NCI-H446 treated with DMSO at 0.1 percent for 48 hours (cell line): ENCODE measurements around the gene SLTM.
"Not testable (repeated sequence)": the region's sequence is repeated elsewhere in the genome, so short reads cannot be mapped to it uniquely, and the experiment has no call there.

ENCODE experiments used
- DNase-seq: peaks from one replicate; lab custom pipeline; 2025; lab: John Stamatoyannopoulos, UW

Gene SLTM

DNA sequence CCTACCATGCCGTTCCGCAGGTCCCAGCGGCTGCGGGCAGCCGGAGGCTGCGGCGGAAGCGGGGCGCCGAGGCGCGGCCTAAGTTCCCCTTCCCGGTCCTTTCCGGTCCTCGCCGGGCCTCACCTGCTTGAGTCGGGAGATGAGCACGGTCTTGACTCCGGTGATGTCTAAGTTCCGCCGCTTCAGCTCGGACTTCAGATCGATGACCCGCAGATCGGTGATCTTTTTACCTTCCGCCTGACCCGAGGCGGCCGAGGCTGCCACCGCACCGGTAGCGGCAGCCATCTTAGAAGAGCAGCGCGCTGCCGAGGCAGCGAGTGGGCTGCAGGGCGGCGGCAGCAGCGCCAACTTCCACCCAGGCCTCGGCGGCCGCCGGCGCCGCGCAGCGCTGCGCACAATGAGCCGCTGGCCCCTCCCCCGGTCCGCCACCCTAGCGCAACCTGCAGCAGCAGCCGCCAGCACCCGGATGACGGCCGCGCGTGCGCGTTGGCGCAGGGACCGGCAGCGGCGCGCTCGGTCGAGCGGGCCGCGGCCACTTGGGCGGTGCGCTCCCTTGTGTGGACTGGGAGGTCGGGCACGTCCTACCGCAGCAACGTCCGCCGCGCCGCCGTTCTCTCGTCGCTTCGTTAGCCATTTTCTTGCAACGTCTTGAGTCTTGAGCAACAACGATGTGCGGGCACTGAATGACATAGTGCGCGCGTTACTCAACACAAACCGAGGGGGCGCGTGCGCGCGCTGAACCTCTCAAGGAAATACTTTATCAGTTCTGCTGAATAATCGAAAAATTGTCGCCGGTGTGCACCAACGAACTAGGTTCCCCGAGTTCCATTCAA, at the start of gene SLTM:
Gene SLTM, minus strand, starts transcription at position 399 of the 833 bp plus-strand sequence. Its CDS starts 114 bp downstream, at position 285.
- peak; percentile 87 for DNase-seq

DNA sequence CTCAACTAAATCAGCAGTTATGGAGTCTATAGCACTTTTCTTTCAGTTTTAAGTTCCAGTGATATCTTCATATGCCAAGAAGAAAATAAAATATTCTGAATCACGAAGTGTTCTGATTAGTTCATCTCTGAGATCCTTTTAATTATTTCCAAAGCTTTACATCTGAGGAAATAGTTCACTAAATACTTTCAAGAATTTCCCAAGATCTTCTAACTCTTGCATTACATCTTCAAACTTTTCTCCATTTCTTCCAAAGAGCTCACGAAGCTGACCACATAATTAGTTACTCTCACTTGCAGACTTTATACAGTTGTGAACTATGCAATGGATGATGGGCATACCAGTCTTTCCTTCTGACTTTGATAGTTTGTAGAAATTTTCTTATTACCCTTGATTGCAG, 49.8 kb upstream of the SLTM start:
- no peak for DNase-seq

DNA sequence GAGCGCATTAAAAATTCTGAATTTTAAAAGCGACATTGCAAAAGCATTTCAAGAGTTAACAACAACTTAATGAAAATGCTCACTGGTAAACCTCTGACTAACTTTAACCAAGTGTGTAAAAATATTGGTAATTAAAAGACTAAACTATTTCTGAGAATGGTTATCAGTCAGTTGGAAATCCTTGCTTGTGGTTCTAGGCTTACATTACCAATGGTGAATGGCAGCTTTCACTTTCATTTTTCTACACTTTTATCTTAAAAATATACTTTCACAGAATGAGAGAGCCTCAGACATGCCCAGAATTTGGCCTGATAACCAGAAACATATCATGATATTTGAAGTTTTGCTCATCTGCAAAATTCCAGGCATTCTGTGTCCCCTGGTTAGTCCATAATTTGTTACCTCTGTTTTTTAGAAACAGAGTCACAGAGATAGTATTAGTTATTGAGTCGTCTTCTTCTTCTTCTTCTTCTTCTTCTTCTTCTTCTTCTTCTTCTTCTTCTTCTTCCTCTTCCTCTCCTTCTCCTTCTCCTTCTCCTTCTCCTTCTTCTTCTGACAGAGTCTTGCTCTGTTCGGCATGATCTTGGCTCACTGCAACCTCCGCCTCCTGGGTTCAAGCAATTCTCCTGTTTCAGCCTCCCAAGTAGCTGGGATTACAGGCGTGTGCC, 48.5 kb upstream of the SLTM start:
- DNase-seq = no peak

DNA sequence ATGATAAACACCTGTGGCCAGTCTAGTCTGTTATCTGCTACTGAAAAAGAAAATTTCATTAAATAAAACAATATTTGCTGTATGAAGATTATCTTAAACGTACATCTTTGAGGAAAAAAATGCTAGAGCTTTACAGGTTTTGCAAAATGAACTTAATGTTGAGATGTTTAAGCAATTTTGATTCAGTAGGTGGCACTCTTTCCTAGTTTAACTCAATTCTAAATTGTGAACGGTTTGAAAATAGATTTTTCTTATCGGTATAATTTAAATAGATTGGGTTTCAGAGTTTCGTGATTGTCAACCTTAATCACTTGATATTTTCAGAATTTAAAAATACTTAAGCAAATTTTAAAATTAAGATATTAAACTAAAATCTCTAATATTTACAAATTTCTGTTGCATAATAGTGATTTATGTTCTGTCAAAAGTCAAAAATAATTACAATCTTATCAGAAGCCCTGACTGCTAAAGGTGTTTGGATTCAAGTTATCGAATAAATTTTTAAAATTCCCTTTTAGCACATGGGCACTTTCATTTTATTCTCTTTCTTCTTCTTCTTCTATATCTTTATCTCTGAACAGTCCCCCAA, 47.0 kb upstream of the SLTM start:
- peak; percentile 13 for DNase-seq

DNA sequence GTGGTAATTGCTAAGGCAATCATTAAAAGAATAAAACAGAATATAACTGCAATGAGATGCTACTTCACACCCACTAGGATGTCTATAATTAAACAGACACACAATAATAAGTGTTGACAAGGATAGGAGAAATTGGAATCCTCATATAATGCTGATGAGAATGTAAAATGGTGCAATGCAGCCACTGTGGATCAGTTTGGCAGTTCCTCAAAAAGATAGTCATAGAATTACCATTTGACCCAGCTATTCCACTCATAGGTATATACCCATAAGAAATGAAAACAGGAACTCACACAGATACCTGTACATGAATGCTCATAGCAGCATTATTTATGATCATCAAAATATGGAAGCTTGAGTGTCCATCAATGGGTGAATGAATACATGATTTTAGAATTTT, 44.4 kb upstream of the SLTM start:
- DNase-seq = no peak

DNA sequence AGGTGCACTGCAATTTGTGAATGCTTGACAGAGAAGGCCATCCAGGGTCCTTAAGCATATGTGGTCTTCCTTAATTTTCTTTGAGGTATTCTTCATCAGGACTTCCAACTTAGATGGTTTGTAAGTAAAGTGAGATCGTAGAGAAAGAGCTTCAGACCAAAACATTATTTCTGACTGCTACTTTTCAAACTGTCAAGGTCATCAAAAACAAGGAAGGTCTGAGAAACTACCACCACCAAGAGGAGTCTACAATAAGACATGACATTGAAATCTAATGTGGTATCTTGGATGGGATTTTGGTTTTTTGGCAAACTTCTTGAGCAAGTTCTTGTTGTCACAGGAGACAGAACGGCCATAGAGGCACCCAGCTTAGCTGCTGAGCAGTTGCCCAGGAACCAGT, 34.0 kb upstream of the SLTM start:
- DNase-seq = no peak

DNA sequence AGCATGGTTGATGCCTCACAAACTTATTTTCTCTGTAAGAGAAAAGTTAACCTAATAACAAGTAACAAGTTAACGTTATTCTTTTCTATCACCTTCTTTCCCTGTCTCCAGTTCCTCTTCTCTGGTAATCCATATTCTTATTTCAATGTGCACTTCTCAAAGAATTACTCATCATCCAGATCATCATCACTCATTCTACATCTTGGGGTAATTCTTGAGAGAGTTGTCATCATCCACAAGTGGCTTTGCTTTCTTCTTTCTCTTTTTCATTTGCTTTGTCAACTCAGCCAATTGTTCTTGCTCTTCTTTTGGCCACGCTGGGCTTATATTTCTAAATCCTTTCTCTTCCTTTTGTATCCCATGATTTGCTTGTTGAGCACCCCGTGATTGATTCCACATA, 33.2 kb upstream of the SLTM start:
- no peak for DNase-seq

DNA sequence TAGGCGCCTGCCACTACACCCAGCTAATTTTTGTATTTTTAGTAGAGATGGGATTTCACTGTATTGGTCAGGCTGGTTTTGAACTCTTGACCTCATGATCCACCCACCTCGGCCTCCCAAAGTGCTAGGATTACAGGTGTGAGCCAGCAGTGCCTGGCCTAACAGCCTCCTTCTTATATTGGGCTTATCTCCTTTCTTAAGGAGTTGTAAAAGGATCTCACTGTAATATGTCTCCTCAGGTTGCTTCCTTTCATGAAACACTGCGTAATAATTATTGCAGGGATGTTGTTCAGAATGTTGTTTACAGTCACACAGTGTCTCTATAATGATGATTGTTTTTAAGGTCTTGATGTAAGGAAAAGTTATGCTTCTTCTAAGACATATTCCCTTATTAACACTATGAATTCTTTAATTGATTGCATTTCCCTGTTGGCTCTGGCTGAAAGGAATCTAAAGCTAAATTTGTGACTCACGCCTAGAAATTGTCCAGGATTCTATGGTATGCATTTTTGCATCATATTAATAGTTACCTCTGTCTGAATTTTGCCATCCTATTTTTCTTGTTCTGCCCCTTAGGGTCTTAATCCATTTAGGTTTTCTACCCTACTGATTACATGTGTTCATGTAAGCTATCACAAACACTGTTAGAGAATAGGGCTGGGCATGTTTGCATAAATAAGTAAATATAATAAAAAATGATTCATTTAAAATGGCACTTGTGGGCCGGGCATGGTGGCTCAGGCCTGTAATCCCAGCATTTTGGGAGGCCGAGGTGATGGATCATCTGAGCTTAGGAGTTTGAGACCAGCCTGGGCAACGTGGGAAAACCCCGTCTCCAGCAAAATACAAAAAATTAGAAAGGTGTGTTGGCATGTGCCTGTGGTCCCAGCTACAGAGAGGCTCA, 29.4 kb upstream of the SLTM start:
- no peak for DNase-seq

DNA sequence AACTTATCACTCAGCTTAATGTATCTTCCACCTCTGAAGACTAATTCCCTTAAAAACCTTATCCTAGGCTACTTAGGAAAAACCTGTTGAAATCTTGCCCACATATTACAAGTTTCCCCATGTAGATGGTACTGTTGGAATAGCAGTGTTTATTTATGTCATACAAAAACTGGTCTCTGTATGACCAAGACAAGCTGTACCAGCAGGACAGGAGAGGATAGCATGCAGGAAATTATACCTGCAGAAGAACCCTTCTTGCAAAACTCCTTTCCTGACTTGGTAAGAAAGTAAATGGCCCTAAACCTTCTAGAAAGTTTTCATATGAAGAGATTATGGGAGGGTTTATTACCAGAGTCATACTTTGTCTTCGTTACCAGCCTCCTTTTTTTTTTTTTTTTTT, 28.7 kb upstream of the SLTM start:
- DNase-seq = no peak

DNA sequence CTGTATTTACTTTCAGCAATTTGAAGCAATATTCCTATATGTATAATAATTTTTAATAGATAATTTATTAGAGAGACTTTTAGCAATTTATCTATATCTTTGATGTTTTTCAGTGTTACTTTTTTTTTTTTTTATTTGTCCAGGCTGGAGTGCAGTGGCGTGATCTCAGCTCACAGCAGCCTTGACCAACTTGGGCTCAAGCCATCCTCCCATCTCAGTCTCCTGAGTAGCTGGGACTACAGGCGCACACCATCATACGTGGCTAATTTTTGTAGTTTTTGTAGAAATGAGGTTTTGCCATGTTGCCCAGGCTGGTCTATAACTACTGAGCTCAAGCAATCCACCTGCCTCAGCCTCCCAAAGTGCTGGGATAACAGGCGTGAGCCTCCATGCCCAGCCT, 25.3 kb upstream of the SLTM start:
- DNase-seq = no peak

DNA sequence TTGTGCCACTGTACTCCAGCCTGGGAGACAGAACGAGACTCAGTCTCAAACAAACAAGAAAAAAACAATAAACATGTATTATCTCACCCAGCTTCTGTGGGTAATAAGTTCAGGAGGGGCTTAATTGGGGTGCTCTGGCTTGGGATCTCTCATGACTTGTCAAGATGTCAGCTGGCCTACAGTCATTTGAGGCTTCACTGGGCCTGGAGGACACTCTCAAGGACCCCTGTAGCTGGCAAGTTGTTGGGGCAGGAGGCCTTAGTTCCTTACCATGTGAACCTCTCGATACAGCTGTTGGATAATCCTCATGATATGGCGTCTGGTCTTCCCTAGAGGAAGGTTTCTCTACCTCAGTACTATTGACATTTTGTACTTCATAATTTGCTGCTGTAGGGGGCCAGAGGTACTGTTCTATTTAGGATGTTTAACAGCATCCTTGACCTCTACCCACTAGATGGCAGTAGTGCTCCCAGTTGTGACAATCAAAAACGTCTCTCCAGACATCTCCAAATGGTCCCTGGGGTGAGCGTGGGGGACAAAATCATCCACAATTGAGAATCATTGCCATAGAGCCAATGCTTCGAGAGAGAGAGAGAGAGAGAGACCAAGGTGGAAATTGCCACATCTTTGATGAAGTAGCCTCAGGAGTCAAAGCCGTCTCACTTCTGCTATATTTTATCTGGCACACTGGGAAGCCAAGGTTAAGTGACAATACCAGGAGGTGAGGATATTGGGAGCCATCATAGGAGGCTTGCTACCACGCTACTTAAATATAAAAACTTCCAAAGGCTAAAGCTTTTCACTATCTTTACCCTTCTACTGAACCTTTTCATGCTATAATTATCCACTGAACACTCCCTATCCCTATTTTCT, 23.9 kb upstream of the SLTM start:
- peak; percentile 37 for DNase-seq

DNA sequence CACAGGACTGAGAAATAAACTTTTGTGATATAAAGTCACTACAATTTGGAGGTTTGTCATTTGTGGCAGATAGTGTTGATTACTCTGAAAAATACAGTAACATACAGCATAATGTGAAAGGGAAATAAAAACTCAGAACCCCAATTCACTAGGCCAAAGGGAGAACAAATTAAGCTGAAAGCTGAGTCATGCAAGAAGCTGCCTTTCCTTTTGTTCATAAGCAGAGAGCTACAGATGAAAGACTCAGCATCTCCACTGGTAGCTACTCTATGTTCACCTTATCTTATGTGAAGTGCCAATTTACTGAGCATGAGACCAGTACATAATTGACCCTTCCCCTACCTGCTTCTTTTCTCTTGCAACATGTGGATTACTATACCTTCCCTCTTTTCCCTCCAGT, 19.3 kb upstream of the SLTM start:
- no peak for DNase-seq

DNA sequence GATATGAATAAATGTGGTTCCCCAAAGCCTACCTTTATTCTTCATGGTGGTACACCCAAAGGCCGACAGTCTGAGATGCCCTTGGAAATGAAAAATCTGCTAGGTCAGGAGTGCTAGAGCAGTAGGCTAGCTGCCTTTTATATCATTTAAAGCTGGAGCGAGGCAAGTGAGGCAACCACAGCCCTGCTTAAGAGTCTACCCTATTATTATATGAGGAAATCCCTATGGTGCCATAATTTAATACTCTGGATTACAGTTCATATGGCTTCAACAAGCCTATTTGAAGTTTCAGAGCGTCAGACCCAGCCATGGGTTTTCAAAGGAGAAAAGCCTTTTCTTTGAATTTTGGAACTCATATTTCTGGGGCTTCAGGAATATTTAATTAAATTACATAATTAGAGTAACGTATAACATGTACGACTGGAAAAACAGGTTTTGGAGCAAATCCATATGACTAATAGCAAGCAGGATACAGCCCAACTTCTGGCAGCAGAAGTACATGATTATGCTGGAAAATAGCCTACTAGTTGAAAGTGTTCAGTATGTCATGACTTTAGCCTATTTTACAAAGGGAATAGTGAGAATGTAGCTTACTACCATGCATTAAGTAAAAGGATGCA, 18.0 kb upstream of the SLTM start:
- peak; percentile 48 for DNase-seq

DNA sequence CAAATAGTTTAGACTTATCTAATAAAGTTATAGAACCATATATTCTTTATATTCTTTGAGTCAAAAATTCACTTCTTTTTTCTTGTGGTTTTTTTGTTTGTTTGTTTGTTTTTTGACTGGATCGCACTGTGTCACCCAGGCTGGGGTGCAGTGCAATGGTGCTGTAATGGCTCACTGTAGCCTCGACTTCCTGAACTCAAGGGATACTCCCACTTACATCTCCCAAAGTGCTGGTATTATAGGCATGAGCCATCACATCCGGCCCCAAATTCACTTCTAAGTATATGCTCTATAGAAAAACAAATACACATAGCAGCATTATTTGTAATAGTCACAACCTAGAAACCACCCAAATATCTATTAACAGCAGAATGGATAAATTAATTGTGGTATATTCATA, 13.7 kb upstream of the SLTM start:
- DNase-seq = no peak

DNA sequence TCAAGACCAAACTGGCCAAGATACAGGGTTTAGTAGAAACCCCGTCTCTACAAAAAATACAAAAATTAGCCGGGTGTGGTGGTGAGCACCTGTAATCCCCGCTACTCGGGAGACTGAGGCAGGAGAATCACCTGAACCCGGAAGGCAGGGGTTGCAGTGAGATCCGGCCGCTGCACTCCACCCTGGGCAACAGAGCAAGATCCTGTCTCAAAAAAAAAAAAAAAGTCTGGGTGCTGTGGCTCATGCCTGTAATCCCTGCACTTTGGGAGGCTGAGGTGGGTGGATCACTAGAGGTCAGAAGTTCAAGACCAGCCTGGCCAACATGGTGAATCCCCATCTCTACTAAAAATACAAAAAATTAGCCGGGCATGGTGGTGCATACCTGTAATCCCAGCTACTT, 1.5 kb upstream of the SLTM start:
- not testable (repeated sequence) for DNase-seq

DNA sequence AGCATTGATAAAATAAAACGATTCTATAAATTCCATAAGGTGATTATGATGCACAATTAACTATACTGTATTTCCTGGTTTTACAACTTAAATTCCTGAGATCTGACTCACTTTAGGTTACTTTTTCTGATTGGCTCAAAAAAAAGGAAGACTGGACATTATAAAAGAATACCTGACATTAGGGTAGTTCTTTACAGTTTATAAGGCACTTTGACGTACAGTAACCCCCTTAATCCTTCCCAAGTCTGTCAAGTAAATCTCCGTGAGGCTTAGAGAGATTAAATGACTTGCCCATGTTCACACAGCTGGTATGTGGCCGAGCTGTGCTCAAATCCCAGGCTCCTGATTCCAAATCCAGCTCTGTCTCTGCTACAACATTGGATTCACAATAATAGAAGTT, 1.0 kb upstream of the SLTM start:
- DNase-seq = no peak

DNA sequence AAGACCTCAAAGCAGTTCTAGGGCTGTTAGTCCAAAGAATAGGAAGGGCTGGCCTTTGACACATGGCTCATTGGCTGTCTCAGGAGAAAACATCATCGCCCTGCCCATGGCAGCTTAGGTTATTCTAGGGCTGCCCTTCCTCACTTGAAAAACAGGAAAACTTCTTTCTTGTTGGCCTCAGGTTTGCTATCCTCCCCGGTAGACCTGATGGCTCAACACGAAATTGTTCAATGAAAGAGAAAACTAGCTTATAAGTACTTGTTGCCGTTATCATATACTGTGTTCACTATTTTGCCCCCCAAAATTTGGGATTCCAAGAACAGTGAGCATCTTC, 602 bp upstream of the SLTM start:
- DNase-seq = no peak

DNA sequence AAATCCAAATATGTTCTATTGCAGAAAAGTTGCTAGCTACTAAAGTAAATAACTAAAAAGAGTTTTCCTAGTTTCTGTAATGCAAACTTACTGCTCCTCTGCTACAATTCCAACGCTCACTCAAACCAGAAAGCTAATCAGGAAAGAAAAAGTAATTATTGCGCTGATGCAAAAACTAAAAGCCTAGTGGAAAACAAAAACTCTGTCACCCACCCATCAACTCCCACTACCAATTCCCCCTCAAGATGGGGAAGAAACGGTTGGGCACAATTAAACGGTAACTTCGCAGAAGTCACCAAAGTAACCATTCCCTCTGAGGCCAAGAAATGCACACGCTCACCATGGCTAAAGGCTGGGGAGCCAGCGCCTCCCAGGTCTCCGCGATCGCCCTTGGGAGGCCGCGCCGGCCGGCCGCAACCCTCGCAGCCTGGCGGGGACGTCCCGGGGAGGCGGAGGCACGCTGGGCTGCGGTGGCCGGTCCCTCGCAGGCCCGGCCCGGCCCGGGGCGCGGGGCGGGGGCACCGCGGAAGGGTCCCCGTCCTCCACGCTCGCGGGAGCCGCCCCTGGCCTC, 684 bp downstream of the SLTM start:
- no peak for DNase-seq

DNA sequence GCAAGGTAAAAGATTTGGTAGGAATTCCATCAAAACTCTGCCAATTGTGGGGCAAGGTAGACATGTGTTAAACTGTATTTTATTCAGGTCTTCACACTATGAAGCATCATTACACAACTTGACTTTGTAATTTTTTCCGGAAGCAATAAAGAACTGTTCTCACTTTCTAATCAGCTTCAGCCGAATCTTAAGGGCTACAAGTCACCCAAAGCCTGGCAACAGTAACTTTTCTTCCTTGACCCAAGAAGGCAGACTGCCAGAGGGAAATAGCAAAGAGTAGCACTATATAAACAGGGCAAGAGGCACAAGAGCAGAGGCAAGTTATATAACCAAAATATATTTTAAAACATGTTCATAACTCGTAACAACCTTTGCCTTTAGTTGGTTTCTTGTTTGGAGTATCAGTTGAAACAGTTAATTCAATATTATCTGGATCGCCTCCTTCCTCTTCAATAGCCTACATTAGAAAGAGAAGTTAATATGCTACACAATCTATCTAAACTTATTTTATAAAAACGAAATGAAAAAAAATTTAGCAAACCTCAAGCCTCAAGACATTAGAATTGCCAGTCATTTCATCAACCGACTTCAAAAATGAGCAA, 1.4 kb downstream of the SLTM start:
- DNase-seq = no peak

DNA sequence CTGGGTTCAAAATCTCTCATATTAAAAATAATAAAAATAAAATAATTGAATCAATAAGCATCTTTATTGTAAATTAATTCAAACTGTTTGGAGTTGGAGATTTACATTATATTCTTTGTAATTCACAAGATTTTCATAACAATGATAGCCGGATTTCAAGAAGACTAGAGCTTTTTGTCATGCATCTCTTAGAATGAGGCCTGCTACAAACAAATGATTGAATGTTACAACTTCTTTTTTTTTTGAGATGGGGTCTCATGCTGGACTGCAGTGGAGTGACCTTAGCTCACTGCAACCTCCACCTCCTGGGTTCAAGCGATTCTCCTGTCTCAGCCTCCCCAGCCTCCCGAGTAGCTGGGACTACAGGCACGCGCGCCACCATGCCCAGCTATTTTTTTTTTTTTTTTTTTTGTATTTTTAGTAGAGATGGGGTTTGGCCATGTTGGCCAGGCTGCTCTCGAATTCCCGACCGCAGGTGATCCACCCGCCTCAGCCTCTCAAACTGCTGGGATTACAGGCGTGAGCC, 3.5 kb downstream of the SLTM start:
- DNase-seq = no peak
